Hepatocyte (in vitro differentiated cells): ENCODE results near the gene LRRC32.

Source experiments
- EZH2 ChIP-seq: fragments of 200-600 bp; sonication (generic); IDR thresholded peaks from 2 replicates; pipeline ENCODE4 v1.6.1; 2016; ENCODE audit warnings: antibody characterized with exemption, mild to moderate bottlenecking, borderline replicate concordance
- TF ChIP-seq, protein P1 (sequence below): fragments of 200-600 bp; sonication (generic); IDR thresholded peaks from 2 replicates; pipeline ENCODE4 v1.5.1; 2016; ENCODE audit warnings: antibody characterized with exemption, mild to moderate bottlenecking; ENCODE audit not compliant: poor library complexity

DNA sequence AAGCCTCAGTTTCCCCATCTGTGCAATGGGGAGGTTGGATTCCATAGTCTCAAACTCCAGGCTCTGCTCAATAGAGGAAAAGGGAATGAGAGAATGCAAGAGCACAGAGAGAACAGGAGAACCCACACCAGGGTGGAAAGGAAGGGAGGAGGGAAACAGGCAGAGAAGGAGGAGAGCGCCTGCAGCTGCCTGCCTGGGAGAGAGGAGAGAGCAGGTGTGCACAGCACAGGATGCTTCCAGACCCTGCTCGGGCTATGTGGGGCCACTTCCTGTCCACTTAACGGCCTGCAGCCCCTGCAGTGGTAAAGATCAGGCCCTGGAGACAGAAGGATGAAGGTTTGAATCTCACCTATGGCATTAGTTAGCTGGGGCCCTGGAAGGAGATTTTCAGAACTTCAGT is 12.3 kb downstream of the LRRC32 start:
- TF ChIP-seq, protein P1, sequence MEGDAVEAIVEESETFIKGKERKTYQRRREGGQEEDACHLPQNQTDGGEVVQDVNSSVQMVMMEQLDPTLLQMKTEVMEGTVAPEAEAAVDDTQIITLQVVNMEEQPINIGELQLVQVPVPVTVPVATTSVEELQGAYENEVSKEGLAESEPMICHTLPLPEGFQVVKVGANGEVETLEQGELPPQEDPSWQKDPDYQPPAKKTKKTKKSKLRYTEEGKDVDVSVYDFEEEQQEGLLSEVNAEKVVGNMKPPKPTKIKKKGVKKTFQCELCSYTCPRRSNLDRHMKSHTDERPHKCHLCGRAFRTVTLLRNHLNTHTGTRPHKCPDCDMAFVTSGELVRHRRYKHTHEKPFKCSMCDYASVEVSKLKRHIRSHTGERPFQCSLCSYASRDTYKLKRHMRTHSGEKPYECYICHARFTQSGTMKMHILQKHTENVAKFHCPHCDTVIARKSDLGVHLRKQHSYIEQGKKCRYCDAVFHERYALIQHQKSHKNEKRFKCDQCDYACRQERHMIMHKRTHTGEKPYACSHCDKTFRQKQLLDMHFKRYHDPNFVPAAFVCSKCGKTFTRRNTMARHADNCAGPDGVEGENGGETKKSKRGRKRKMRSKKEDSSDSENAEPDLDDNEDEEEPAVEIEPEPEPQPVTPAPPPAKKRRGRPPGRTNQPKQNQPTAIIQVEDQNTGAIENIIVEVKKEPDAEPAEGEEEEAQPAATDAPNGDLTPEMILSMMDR = no peak
- TF ChIP-seq EZH2 = no peak
